Brain microvascular endothelial cell (primary cell): Measurements from ENCODE around the gene ALK.

ENCODE experiments used
- DNase-seq: peaks from one replicate; pipeline ENCODE4 v3.0.0-alpha.2; 2020
- H3K27ac ChIP-seq: fragments of 250-450 bp; sonication (Bioruptor Pico); 2 replicates; pipeline ENCODE4 v1.5.1; 2020; ENCODE audit warnings: mild to moderate bottlenecking, moderate library complexity
- H3K27me3 ChIP-seq: fragments of 250-450 bp; sonication (Bioruptor Pico); replicated peaks from 2 replicates; pipeline ENCODE4 v1.5.1; 2020; ENCODE audit warnings: mild to moderate bottlenecking
- H3K36me3 ChIP-seq: fragments of 250-450 bp; sonication (Bioruptor Pico); replicated peaks from 2 replicates; pipeline ENCODE4 v1.5.1; 2020; ENCODE audit warnings: mild to moderate bottlenecking
- H3K4me3 ChIP-seq: 2 replicates; pipeline ENCODE4 v1.5.1; 2011; ENCODE audit warnings: low read depth, mild to moderate bottlenecking, control low read depth, low read length, moderate library complexity
- in situ Hi-C: cut with HindIII; loops from 2 replicates; pipeline ENCODE4 v1.10.0; 2017; ENCODE audit warnings: low sequenced_read_pairs, low pct_ligation_motif_present
- TF ChIP-seq, protein P1 (sequence below): IDR thresholded peaks from 2 replicates; pipeline ENCODE4 v1.5.1; 2011; ENCODE audit warnings: low read depth, mild to moderate bottlenecking, moderate library complexity, low read length, control low read depth, inconsistent platforms; ENCODE audit errors: missing control alignments

The ALK gene

DNA sequence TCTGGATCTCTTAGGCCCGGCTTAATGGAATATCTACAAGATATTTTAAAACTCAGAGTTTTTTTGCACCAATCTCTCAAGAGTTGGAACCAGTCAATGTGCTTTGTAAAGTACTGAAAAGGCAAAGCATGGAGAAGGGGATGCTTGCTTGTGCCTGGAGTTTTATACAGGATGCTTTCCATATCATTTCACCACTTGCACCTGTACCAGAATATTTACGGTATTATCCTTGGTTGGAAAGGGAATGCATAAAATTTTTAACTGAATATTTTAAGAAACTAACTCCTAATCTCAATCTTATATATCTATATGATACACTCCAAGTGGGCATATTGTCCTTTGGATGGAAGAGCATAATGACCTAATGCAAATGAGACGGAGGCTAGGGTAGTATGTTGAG is 487.5 kb downstream of the ALK start:
- Histone ChIP-seq H3K4me3 (no peak overlapping the region), H3K36me3 (no peaks in the 10 kb centered on the region), H3K27ac (no peak overlapping the region), H3K27me3 (no peaks in the 10 kb centered on the region)
- DNase-seq = no peak
- in situ Hi-C loops = no loop called here
- TF ChIP-seq, protein P1, sequence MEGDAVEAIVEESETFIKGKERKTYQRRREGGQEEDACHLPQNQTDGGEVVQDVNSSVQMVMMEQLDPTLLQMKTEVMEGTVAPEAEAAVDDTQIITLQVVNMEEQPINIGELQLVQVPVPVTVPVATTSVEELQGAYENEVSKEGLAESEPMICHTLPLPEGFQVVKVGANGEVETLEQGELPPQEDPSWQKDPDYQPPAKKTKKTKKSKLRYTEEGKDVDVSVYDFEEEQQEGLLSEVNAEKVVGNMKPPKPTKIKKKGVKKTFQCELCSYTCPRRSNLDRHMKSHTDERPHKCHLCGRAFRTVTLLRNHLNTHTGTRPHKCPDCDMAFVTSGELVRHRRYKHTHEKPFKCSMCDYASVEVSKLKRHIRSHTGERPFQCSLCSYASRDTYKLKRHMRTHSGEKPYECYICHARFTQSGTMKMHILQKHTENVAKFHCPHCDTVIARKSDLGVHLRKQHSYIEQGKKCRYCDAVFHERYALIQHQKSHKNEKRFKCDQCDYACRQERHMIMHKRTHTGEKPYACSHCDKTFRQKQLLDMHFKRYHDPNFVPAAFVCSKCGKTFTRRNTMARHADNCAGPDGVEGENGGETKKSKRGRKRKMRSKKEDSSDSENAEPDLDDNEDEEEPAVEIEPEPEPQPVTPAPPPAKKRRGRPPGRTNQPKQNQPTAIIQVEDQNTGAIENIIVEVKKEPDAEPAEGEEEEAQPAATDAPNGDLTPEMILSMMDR = no peak

DNA sequence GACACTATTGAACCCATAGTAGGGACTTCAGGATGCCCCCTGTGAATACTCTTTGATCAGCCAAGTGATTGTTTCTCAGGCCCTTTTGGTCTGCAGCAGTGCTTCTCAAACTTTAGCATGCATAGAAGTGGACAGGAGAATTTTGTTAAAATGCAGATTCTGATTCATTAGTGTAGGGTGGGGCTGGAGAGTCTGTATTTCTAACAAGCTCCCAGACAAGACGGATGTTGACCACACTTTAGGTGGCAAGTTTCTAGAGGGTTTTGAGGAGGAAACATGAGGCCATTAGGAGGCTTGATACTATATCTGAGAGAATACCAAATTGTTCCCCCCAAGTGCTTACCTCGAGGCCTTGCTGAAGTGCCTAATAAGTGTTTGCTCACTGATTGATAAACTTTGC is 488.3 kb downstream of the ALK start:
- in situ Hi-C loops = no loop called here

DNA sequence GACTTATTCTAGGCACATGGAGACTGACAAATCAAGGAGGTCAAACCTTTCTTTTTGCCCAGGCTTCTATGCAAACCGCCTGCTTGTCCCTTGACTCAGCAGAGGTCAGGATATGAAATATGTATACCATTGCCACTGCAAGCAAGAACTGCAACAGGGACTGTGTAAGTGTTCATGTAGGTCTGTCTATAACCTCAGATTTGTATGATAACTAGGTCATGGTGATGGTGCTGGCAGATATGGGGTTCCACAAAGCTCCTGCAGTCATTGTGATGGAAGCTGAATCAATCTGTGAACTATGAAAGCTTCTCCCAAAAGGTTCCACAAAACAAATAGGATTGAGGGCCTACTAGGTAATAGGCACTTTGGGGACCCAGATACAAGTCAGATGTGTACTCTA is 489.9 kb downstream of the ALK start:
- Histone ChIP-seq H3K36me3 (no peaks in the 10 kb centered on the region), H3K4me3 (no peak overlapping the region), H3K27me3 (no peaks in the 10 kb centered on the region), H3K27ac (no peak overlapping the region)
- TF ChIP-seq, protein P1 = no peak
- DNase-seq = no peak
- in situ Hi-C loops = no loop called here

More for the DNA sequence above, 488.3 kb downstream of the ALK start:
- no peaks in the 10 kb centered on the region for H3K36me3 ChIP-seq
- TF ChIP-seq, protein P1 = no peak
- DNase-seq = no peak
- H3K4me3 ChIP-seq = no peak overlapping the region
- no peaks in the 10 kb centered on the region for H3K27me3 ChIP-seq
- H3K27ac ChIP-seq = no peak overlapping the region

- no peak for DNase-seq
- in situ Hi-C loops = no loop called here
- Histone ChIP-seq H3K36me3 (no peaks in the 10 kb centered on the region), H3K27ac (no peak overlapping the region), H3K27me3 (no peaks in the 10 kb centered on the region), H3K4me3 (no peak overlapping the region)
- TF ChIP-seq, protein P1 = no peak
Measured at GRCh38 chr2:29430382-29431112, 490.8 kb downstream of the ALK start.

- TF ChIP-seq, protein P1 = no peak
- in situ Hi-C loops = no loop called here
Measured at GRCh38 chr2:29426354-29426753, 495.0 kb downstream of the ALK start.

GRCh38 chr2:29425866-29426265 is 495.5 kb downstream of the ALK start:
- Histone ChIP-seq H3K27me3 (no peaks in the 10 kb centered on the region), H3K36me3 (no peaks in the 10 kb centered on the region), H3K27ac (no peak overlapping the region), H3K4me3 (no peak overlapping the region)
- TF ChIP-seq, protein P1 = no peak
- DNase-seq = no peak
- in situ Hi-C loops = no loop called here

More at GRCh38 chr2:29426354-29426753, 495.0 kb downstream of the ALK start:
- Histone ChIP-seq H3K36me3 (no peaks in the 10 kb centered on the region), H3K4me3 (no peak overlapping the region), H3K27ac (no peak overlapping the region), H3K27me3 (no peaks in the 10 kb centered on the region)
- DNase-seq = no peak
